Activated T-helper 2 cell treated with anti-CD3 and anti-CD28 coated beads, Interferon-gamma antibody, Interleukin-2, Interleukin-4, amounts not matched to agents 10 μg/mL and 5 μg/mL and 100 μg/mL, durations not matched to agents 14 hours and 24 hours and 36 hours (primary cell): ENCODE data around the gene VSTM1. TPM values are rescaled to one million over a fixed set of nuclear protein-coding genes. Genes with fewer than 3 reads are reported as not detected.
"Not testable (repeated sequence)": the region's sequence is repeated elsewhere in the genome, so short reads cannot be mapped to it uniquely, and the experiment has no call there.

ENCODE experiments used
- DNase-seq: peaks from one replicate; pipeline ENCODE4 v3.0.0; 2021; ENCODE audit warnings: low spot score
- H3K27ac Mint-ChIP-seq: one replicate; pipeline ENCODE4 v1.8.0; 2021; ENCODE audit warnings: mixed read lengths
- H3K27me3 Mint-ChIP-seq: one replicate; pipeline ENCODE4 v1.8.0; 2021; ENCODE audit warnings: low read depth, mixed read lengths
- H3K36me3 Mint-ChIP-seq: one replicate; pipeline ENCODE4 v1.8.0; 2021; ENCODE audit warnings: low read depth, mixed read lengths
- H3K4me1 Mint-ChIP-seq: one replicate; pipeline ENCODE4 v1.8.0; 2021; ENCODE audit warnings: low read depth, mixed read lengths
- H3K4me3 Mint-ChIP-seq: one replicate; pipeline ENCODE4 v1.8.0; 2021; ENCODE audit warnings: low read depth, mild to moderate bottlenecking, moderate library complexity, mixed read lengths
- H3K9me3 Mint-ChIP-seq: one replicate; pipeline ENCODE4 v1.8.0; 2021; ENCODE audit warnings: mixed read lengths
- intact Hi-C: fragments of 100-400 bp; cut with micrococcal nuclease; formaldehyde crosslinking; loops from one replicate; pipeline ENCODE4 v1.15.1; 2023
- total RNA-seq: library from RNA; stranded (reverse); gene quantifications from 2 replicates; pipeline ENCODE4 v1.2.3, GENCODE V29; 2022

The VSTM1 gene
- total RNA-seq, 1 donor from 2014 or later = not detected

GRCh38 chr19:54042989-54043388, 20.7 kb downstream of the VSTM1 start:
- no peak overlapping the region for H3K27ac Mint-ChIP-seq
- H3K27me3 Mint-ChIP-seq = no peaks in the 10 kb centered on the region
- H3K9me3 Mint-ChIP-seq = no peaks in the 10 kb centered on the region
- no peak for DNase-seq
- intact Hi-C loops = no loop called here
- no peak overlapping the region for H3K4me3 Mint-ChIP-seq
- H3K4me1 Mint-ChIP-seq = no peaks in the 10 kb centered on the region
- H3K36me3 Mint-ChIP-seq = no peaks in the 10 kb centered on the region

GRCh38 chr19:54041969-54042606, 21.6 kb downstream of the VSTM1 start:
- Mint-ChIP-seq H3K4me3 (no peak overlapping the region), H3K9me3 (no peaks in the 10 kb centered on the region), H3K27me3 (no peaks in the 10 kb centered on the region), H3K4me1 (no peaks in the 10 kb centered on the region), H3K27ac (no peak overlapping the region), H3K36me3 (no peaks in the 10 kb centered on the region)
- DNase-seq = no peak
- intact Hi-C loops = no loop called here

- Mint-ChIP-seq H3K4me3 (no peak overlapping the region), H3K4me1 (no peaks in the 10 kb centered on the region), H3K27ac (no peak overlapping the region), H3K27me3 (no peaks in the 10 kb centered on the region), H3K9me3 (no peaks in the 10 kb centered on the region), H3K36me3 (no peaks in the 10 kb centered on the region)
- intact Hi-C loops = no loop called here
- DNase-seq = no peak
These were observed 23.7 kb downstream of the VSTM1 start for GRCh38 chr19:54040003-54040402.

GRCh38 chr19:54036542-54036941, 27.2 kb downstream of the VSTM1 start:
- H3K27ac Mint-ChIP-seq, H3K27me3 Mint-ChIP-seq, DNase-seq, H3K36me3 Mint-ChIP-seq, H3K9me3 Mint-ChIP-seq, intact Hi-C loops, H3K4me1 Mint-ChIP-seq, H3K4me3 Mint-ChIP-seq: not testable (repeated sequence)

GRCh38 chr19:54035215-54036178, 28.2 kb downstream of the VSTM1 start:
- Mint-ChIP-seq H3K4me1 (no peaks in the 10 kb centered on the region), H3K27me3 (peaks cover 2% of the 10 kb centered on the region), H3K27ac (no peak overlapping the region), H3K9me3 (no peaks in the 10 kb centered on the region), H3K36me3 (no peaks in the 10 kb centered on the region), H3K4me3 (no peak overlapping the region)
- intact Hi-C loops = no loop called here
- DNase-seq = no peak

- Mint-ChIP-seq H3K4me1 (peaks cover 2% of the 10 kb centered on the region), H3K27ac (no peak overlapping the region), H3K4me3 (no peak overlapping the region), H3K36me3 (no peaks in the 10 kb centered on the region), H3K27me3 (peaks cover 4% of the 10 kb centered on the region), H3K9me3 (no peaks in the 10 kb centered on the region)
- no peak for DNase-seq
- intact Hi-C loops = loop anchor here (5.0 kb wide), 1 partner anchor 239 kb away; no protein-coding TSS in a partner anchor
These were observed 32.7 kb downstream of the VSTM1 start for GRCh38 chr19:54030895-54031586.

GRCh38 chr19:54029930-54030490, 33.7 kb downstream of the VSTM1 start:
- no peak overlapping the region for H3K4me3 Mint-ChIP-seq
- no peak overlapping the region for H3K27ac Mint-ChIP-seq
- peaks cover 4% of the 10 kb centered on the region for H3K27me3 Mint-ChIP-seq
- peak; percentile 31 for DNase-seq
- H3K4me1 Mint-ChIP-seq = peaks cover 2% of the 10 kb centered on the region
- H3K36me3 Mint-ChIP-seq = no peaks in the 10 kb centered on the region
- intact Hi-C loops = loop anchor here (5.0 to 10.0 kb wide), 3 partner anchors 55 to 835 kb away; partner anchors contain the start of gene ZNF665
- no peaks in the 10 kb centered on the region for H3K9me3 Mint-ChIP-seq

GRCh38 chr19:54029301-54029700, 34.4 kb downstream of the VSTM1 start:
- H3K9me3 Mint-ChIP-seq = no peaks in the 10 kb centered on the region
- intact Hi-C loops = loop anchor here (10.0 kb wide), 2 partner anchors 54 to 834 kb away; partner anchors contain the start of gene ZNF665
- no peak overlapping the region for H3K27ac Mint-ChIP-seq
- no peaks in the 10 kb centered on the region for H3K36me3 Mint-ChIP-seq
- peaks cover 4% of the 10 kb centered on the region for H3K27me3 Mint-ChIP-seq
- DNase-seq = no peak
- peaks cover 2% of the 10 kb centered on the region for H3K4me1 Mint-ChIP-seq
- no peak overlapping the region for H3K4me3 Mint-ChIP-seq

- H3K4me1 Mint-ChIP-seq = peaks cover 4% of the 10 kb centered on the region
- DNase-seq = no peak
- no peak overlapping the region for H3K4me3 Mint-ChIP-seq
- H3K27me3 Mint-ChIP-seq = peaks cover 8% of the 10 kb centered on the region
- H3K36me3 Mint-ChIP-seq = no peaks in the 10 kb centered on the region
- H3K9me3 Mint-ChIP-seq = no peaks in the 10 kb centered on the region
- H3K27ac Mint-ChIP-seq = no peak overlapping the region
- intact Hi-C loops = loop anchor here (10.0 kb wide), 2 partner anchors 52 to 832 kb away; partner anchors contain the start of gene ZNF665
These were observed 37.0 kb downstream of the VSTM1 start for GRCh38 chr19:54026656-54027055.

GRCh38 chr19:54024660-54025059, 39.0 kb downstream of the VSTM1 start:
- Mint-ChIP-seq H3K4me1 (peaks cover 12% of the 10 kb centered on the region), H3K4me3 (no peak overlapping the region), H3K27ac (no peak overlapping the region), H3K9me3 (no peaks in the 10 kb centered on the region), H3K27me3 (peaks cover 4% of the 10 kb centered on the region), H3K36me3 (no peaks in the 10 kb centered on the region)
- DNase-seq = no peak
- intact Hi-C loops = loop anchor here (1.0 to 10.0 kb wide), 4 partner anchors 50 to 830 kb away; partner anchors contain the start of gene ZNF665

GRCh38 chr19:54023191-54023590, 40.5 kb downstream of the VSTM1 start:
- H3K9me3 Mint-ChIP-seq = no peaks in the 10 kb centered on the region
- H3K27me3 Mint-ChIP-seq = peaks cover 4% of the 10 kb centered on the region
- DNase-seq = no peak
- H3K4me1 Mint-ChIP-seq = peaks cover 16% of the 10 kb centered on the region
- intact Hi-C loops = loop anchor here (10.0 kb wide), 2 partner anchors 48 to 828 kb away; partner anchors contain the start of gene ZNF665
- no peaks in the 10 kb centered on the region for H3K36me3 Mint-ChIP-seq
- H3K4me3 Mint-ChIP-seq = no peak overlapping the region
- H3K27ac Mint-ChIP-seq = no peak overlapping the region

- Mint-ChIP-seq H3K27ac (no peak overlapping the region), H3K36me3 (no peaks in the 10 kb centered on the region)
- DNase-seq = no peak
These were observed 41.8 kb downstream of the VSTM1 start for GRCh38 chr19:54021932-54022331.

More at GRCh38 chr19:54021932-54022331, 41.8 kb downstream of the VSTM1 start:
- Mint-ChIP-seq H3K27me3 (peaks cover 6% of the 10 kb centered on the region), H3K4me3 (no peak overlapping the region), H3K4me1 (peaks cover 16% of the 10 kb centered on the region), H3K9me3 (no peaks in the 10 kb centered on the region)
- intact Hi-C loops = loop anchor here (10.0 kb wide), 2 partner anchors 47 to 827 kb away; partner anchors contain the start of gene ZNF665
